ENCODE data around the gene TSC22D4.
A peak's percentile ranks its signal among the peaks of the same experiment; 100 is the strongest.

Gene TSC22D4

DNA sequence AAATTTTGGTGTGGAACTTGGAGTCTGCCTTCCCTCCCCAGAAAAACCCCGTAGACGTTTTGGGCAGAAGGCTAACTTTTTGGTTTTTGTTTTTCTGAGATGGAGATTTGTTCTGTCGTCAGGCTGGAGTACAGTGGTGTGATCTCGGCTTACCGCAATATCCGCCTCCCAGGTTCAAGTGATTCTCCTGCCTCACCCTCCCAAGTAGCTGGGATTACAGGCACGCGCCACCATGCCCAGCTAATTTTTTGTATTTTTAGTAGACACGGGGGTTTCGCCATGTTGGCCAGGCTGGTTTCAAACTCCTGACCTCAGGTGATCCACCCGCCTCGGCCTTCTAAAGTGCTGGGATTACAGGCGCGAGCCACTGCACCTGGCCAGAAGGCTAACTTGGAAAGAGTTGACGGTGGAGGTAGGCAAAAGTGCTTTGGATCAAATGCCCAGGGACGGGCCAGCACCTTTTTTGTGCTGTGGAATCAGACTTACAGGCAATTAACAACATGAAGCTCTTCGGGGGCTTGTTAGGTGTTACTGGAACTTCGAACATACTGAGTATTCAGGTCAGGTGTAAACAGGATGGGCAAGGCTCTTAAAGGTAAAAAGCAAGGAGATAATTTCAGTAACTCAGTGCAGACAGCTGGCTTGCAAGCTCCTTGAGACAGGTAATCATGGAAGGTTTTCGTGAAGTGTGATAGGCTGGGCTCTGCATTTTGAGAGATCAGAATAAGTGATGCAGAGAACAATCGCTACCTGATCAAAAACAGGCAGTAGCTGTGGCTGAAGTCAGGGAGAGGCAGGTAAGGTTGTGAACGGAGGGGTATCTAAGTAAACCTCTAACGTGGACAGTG is 44.5 kb downstream of the TSC22D4 start:
- H3K36me3 ChIP-seq (ENCODE audit: insufficient read depth, low read length) = 0 out of 2 replicates have a peak, but pooled peaks cover 10% of the 10 kb centered on the region
- H3K9me3 ChIP-seq (ENCODE audit: control insufficient read depth, insufficient read depth, low read length) = no peaks in the 10 kb centered on the region
- H3K9ac ChIP-seq (ENCODE audit: low read depth, low read length) = peak overlapping the region; percentile 62; the same call in 1 of the 2 replicates
- H3K4me1 ChIP-seq (ENCODE audit: insufficient read depth, low read length) = no peaks in the 10 kb centered on the region; the same call in 1 of the 2 replicates

GRCh38 chr7:100433592-100434296 is 45.3 kb downstream of the TSC22D4 start:
- no peaks in the 10 kb centered on the region for H3K9me3 ChIP-seq (ENCODE audit: control insufficient read depth, insufficient read depth, low read length)
- H3K9ac ChIP-seq (ENCODE audit: low read depth, low read length) = no peak overlapping the region
- H3K36me3 ChIP-seq (ENCODE audit: insufficient read depth, low read length) = 0 out of 2 replicates have a peak, but pooled peaks cover 10% of the 10 kb centered on the region
- H3K4me1 ChIP-seq (ENCODE audit: insufficient read depth, low read length) = no peaks in the 10 kb centered on the region; the same call in 1 of the 2 replicates

DNA sequence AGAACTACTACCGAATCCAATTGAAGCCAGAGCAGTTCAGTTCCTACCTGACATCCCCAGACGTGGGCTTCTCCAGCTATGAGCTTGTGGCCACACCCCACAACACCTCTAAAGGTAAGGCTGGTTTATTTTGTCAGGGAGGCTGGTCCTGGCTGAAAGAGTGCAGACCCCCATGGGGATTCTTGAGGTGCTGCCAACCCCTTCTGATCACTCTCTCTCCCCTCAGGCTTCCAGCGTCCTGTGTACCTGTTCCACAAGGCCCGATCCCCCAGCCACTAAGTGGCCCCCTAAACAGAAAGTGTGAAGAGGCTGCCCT is 45.8 kb downstream of the TSC22D4 start:
- Histone ChIP-seq H3K9me3 (ENCODE audit: control insufficient read depth, insufficient read depth, low read length) (no peaks in the 10 kb centered on the region), H3K9ac (ENCODE audit: low read depth, low read length) (no peak overlapping the region), H3K4me1 (ENCODE audit: insufficient read depth, low read length) (no peaks in the 10 kb centered on the region; the same call in 1 of the 2 replicates), H3K36me3 (ENCODE audit: insufficient read depth, low read length) (0 out of 2 replicates have a peak, but pooled peaks cover 10% of the 10 kb centered on the region)

DNA sequence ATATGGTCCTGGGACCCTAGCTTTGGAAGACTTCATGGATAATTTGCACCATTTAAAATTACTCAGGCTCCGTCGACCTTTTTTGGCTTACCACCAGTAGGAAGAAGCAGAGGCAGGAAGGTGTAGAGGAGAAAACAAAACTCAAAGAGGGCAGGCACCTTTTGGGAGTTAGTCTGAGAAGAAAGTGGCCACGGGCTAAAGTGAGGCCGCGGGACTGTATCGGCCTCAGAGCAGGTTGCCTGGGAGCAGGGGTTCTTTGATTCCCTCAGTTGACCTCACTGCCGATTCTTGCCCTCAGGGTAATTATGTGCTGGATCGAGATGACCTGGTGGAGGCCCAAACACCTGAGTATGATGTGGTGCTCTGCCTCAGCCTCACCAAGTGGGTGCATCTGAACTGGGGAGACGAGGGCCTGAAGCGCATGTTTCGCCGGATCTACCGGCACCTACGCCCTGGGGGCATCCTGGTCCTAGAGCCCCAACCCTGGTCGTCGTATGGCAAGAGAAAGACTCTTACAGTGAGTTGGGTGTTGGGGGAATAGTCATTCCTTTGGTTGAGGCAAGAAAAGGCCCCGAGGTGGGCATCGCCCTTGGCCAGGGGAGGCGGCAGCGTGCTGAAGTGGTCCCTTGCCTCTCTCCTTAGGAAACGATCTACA is 46.3 kb downstream of the TSC22D4 start:
- H3K36me3 ChIP-seq (ENCODE audit: insufficient read depth, low read length) = 0 out of 2 replicates have a peak, but pooled peaks cover 10% of the 10 kb centered on the region
- H3K4me1 ChIP-seq (ENCODE audit: insufficient read depth, low read length) = no peaks in the 10 kb centered on the region; the same call in 1 of the 2 replicates
- H3K9ac ChIP-seq (ENCODE audit: low read depth, low read length) = no peak overlapping the region
- no peaks in the 10 kb centered on the region for H3K9me3 ChIP-seq (ENCODE audit: control insufficient read depth, insufficient read depth, low read length)

DNA sequence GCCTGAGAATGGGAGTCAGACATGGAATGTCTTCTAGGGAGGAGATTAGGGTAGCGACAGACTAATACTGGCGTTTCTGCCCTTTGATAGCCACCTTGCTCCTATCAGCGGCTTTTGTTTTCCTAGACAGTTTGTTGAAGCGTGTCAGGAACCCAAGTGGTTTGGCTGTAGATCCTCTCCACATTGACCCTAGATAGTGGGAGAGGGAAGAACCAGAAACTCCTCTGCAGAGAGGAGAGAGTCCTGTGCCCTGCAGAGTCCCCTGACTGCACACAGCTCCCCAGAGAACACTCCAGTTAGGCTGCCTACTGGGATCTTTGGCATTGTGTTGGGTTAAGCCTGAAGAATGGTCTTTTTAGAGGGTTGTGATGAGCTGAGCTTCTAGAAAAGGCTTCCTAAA is 47.0 kb downstream of the TSC22D4 start:
- H3K4me1 ChIP-seq (ENCODE audit: insufficient read depth, low read length) = no peaks in the 10 kb centered on the region; the same call in 1 of the 2 replicates
- 0 out of 2 replicates have a peak overlapping the region, but pooled peaks have one; percentile 13 for H3K9ac ChIP-seq (ENCODE audit: low read depth, low read length)
- no peaks in the 10 kb centered on the region for H3K9me3 ChIP-seq (ENCODE audit: control insufficient read depth, insufficient read depth, low read length)
- H3K36me3 ChIP-seq (ENCODE audit: insufficient read depth, low read length) = 0 out of 2 replicates have a peak, but pooled peaks cover 10% of the 10 kb centered on the region

DNA sequence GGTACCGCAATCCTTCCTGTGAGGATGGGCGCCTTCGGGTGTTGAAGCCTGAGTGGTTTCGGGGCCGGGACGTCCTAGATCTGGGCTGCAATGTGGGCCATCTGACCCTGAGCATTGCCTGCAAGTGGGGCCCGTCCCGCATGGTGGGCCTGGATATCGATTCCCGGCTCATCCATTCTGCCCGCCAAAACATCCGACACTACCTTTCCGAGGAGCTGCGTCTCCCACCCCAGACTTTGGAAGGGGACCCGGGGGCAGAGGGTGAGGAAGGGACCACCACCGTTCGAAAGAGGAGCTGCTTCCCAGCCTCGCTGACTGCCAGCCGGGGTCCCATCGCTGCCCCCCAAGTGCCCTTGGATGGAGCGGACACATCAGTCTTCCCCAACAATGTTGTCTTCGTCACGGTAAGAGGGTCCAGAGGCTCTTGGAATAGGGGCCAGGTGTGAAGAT is 47.7 kb downstream of the TSC22D4 start:
- H3K9me3 ChIP-seq (ENCODE audit: control insufficient read depth, insufficient read depth, low read length) = no peaks in the 10 kb centered on the region
- H3K4me1 ChIP-seq (ENCODE audit: insufficient read depth, low read length) = no peaks in the 10 kb centered on the region; the same call in 1 of the 2 replicates
- H3K36me3 ChIP-seq (ENCODE audit: insufficient read depth, low read length) = 0 out of 2 replicates have a peak, but pooled peaks cover 10% of the 10 kb centered on the region
- H3K9ac ChIP-seq (ENCODE audit: low read depth, low read length) = peak overlapping the region; percentile 14; the same call in 1 of the 2 replicates

DNA sequence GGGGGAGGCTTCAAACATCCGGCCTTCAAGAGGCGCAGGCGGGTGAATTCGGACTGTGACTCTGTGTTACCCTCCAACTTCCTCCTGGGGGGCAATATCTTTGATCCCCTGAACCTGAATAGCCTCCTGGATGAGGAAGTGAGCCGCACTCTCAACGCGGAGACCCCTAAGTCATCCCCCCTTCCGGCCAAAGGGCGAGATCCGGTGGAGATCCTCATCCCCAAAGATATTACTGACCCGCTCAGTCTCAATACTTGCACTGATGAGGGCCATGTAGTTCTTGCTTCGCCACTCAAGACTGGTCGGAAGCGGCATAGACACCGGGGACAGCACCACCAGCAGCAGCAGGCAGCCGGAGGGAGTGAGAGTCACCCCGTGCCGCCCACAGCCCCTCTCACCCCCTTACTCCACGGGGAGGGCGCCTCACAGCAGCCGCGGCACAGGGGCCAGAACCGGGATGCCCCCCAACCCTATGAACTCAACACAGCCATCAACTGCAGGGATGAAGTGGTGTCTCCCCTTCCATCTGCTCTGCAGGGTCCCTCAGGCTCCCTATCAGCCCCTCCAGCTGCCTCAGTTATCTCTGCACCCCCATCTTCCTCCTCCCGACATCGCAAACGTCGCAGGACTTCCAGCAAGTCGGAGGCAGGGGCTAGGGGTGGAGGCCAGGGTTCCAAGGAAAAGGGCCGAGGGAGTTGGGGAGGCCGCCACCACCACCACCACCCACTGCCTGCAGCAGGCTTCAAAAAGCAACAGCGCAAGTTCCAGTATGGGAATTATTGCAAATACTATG is 48.3 kb downstream of the TSC22D4 start:
- 0 out of 2 replicates have a peak, but pooled peaks cover 10% of the 10 kb centered on the region for H3K36me3 ChIP-seq (ENCODE audit: insufficient read depth, low read length)
- H3K9me3 ChIP-seq (ENCODE audit: control insufficient read depth, insufficient read depth, low read length) = no peaks in the 10 kb centered on the region
- no peaks in the 10 kb centered on the region; the same call in 1 of the 2 replicates for H3K4me1 ChIP-seq (ENCODE audit: insufficient read depth, low read length)

GRCh38 chr7:100429637-100430492 is 49.1 kb downstream of the TSC22D4 start, which contains the start of gene MEPCE:
Gene MEPCE (plus strand): TSS chr7:100429831. CDS start chr7:100430019, 188 bp downstream.
- peak within 1 kb of the TSS; percentile 85 for H3K9ac ChIP-seq (ENCODE audit: low read depth, low read length)
- no peaks in the 10 kb centered on the region; the same call in 1 of the 2 replicates for H3K4me1 ChIP-seq (ENCODE audit: insufficient read depth, low read length)
- H3K9me3 ChIP-seq (ENCODE audit: control insufficient read depth, insufficient read depth, low read length) = no peaks in the 10 kb centered on the region
- H3K36me3 ChIP-seq (ENCODE audit: insufficient read depth, low read length) = 0 out of 2 replicates have a peak, but pooled peaks cover 10% of the 10 kb centered on the region

More for the DNA sequence above, 48.3 kb downstream of the TSC22D4 start:
- peak overlapping the region; percentile 75 for H3K9ac ChIP-seq (ENCODE audit: low read depth, low read length)

- H3K9ac ChIP-seq (ENCODE audit: low read depth, low read length) = peak overlapping the region; percentile 85
- 0 out of 2 replicates have a peak, but pooled peaks cover 10% of the 10 kb centered on the region for H3K36me3 ChIP-seq (ENCODE audit: insufficient read depth, low read length)
- no peaks in the 10 kb centered on the region for H3K9me3 ChIP-seq (ENCODE audit: control insufficient read depth, insufficient read depth, low read length)
- H3K4me1 ChIP-seq (ENCODE audit: insufficient read depth, low read length) = no peaks in the 10 kb centered on the region; the same call in 1 of the 2 replicates
Observed at GRCh38 chr7:100428967-100429636, 49.9 kb downstream of the TSC22D4 start.

DNA sequence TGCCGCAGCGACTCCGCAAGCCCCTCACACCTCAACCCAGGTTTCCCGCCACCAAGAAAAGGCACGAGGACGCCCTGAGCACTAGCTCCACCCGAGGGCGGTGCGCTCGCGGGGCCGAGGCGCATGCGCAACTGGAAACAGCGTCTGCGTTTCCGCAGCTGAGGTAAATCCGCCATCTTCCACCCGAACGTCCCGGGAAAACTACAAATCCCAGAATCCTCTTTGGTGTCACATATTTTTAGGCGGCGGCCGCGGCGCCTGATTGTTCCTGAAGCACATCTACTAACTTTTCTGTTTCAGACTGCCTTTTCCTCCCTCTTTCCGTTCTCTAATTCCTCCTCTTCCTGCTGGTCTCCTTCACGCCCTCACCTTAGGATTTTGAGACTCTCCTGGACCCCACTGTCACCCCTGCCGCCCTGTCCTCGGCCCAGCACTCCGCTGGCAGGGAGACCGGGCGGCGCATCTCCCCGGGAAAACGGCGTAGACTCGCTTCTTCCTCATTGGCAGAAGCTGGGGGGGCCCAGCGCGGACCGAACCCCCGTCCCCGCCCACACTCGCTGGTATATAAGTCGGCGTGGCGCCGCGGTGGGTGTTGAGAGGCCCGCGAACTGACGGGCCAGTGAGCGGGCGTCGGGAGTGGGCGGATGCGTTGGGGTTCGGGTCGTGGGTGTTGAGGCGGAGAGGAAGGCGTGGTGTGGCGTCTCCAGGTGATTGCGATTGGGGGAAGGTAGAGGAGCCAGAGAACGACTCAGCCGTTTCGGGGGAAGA is 50.6 kb downstream of the TSC22D4 start, which contains the start of gene ZCWPW1:
ZCWPW1 (minus strand) TSS at position 505 of the 768 bp plus-strand sequence. CDS start 8,054 bp downstream, outside the sequence.
- Histone ChIP-seq H3K9ac (ENCODE audit: low read depth, low read length) (peak within 1 kb of the TSS; percentile 85), H3K9me3 (ENCODE audit: control insufficient read depth, insufficient read depth, low read length) (no peaks in the 10 kb centered on the region), H3K36me3 (ENCODE audit: insufficient read depth, low read length) (0 out of 2 replicates have a peak, but pooled peaks cover 7% of the 10 kb centered on the region), H3K4me1 (ENCODE audit: insufficient read depth, low read length) (no peaks in the 10 kb centered on the region; the same call in 1 of the 2 replicates)

DNA sequence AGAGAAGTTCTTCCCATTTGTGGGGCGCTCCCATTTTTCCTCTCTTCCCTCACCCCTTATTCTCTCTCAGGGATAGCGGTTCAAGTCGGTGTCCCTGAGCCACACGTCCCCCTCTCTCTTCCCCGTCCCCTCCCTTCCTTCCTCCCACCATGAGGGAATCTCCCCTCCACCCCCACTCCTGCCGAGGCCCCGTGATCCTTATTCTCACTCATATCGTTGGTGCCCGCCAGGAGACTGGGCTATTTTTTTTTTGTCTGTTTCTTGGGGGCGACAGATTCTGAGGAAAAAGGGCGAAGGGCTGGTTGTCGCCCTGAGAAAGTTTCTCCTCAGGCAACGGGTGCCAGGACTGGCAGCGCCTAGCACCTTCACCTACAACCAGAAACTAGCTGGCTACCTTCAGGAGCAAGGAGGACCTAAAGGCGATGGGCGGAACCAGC is 51.2 kb downstream of the TSC22D4 start:
- Histone ChIP-seq H3K36me3 (ENCODE audit: insufficient read depth, low read length) (0 out of 2 replicates have a peak, but pooled peaks cover 6% of the 10 kb centered on the region), H3K4me1 (ENCODE audit: insufficient read depth, low read length) (no peaks in the 10 kb centered on the region; the same call in 1 of the 2 replicates), H3K9ac (ENCODE audit: low read depth, low read length) (peak overlapping the region; percentile 85; the same call in 1 of the 2 replicates), H3K9me3 (ENCODE audit: control insufficient read depth, insufficient read depth, low read length) (no peaks in the 10 kb centered on the region)

Data from ES-I3 (cell line).